NCI-H2227 (cell line): ENCODE measurements around the gene GRIK2.
A peak's percentile ranks its signal among the peaks of the same experiment; 100 is the strongest.

ENCODE experiments used
- DNase-seq: peaks from one replicate; lab custom pipeline; 2025; ENCODE audit not compliant: unreplicated experiment; lab: John Stamatoyannopoulos, UW

Gene GRIK2

DNA sequence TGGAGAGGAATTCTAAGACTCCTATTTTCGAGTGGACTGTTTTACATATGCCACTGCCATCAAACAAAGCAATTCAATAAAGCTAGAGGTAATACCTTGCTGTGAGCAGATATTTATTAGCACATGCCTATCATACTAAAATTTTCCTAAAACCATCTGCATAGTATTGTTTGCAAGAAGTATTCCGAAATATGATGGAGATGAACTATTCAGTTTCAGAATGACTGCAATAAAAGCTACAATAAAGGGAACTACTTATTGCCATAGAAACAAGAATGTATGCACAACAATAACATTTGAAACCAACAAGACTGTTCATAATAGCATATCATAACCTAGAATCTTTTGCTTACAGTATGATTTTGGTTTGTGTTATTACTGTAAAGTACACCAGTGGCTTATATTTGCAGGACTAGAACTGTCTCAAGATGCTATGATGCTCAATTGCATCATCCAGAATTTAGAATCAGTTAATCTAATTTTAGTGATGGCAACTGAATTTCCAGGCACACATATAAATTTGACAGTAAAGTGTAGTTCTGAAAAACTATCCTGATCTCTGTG, 144.3 kb downstream of the GRIK2 start:
- DNase-seq: no peak

DNA sequence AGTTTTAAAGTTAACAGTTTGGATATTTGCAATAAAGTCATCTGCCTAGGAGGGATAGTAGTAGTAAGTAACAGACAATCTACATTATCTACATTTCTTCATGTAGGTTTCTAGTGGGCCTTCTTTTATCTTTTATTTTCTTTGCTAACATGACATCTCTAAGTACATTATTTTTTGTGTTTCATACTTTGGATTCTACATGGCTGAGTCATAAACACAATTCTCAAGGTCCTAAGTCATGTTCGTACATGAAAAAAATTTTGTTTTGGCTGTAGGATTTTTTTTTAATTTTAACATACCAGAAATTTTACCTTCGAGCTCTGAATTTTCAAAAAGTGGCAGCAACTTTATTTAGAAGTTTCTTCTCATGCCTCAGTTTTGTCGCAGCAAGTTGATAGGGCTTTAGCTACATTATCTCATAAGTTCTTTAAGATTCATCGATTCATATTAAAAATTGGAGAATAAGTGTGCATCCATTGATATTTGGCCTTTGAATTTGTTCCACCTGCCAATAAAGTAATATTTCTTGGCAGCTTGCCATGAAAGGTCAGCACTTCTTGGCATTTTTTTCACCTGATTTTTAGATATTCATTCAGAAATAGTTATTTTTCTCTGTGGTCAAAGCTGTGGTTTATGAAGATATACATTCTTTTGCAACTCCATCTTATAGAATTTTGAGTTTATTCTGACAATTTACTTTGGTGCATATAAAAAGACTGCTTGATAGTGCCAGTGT, 146.2 kb downstream of the GRIK2 start:
- DNase-seq: no peak

DNA sequence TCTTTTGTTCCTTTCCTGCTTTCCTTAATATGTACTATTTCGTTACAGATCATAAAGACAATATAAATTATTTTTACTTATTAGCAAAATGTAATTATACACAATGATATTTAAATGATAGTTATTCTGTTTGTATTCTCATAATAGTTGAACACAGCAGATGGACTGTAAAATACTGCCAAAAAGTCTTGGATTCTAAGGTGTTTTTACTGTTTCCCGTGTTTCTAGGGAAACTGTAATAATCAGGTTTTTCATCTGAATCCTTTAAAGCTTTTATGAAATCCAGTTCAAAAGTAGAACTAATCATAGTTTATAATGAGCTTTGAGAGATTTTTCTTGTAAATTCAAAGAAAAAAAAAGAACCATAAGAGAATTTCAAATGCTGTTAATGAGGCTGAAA, 148.4 kb downstream of the GRIK2 start:
- DNase-seq: no peak

GRCh38 chr6:101543796-101544195, 150.3 kb downstream of the GRIK2 start:
- peak; percentile 63 for DNase-seq

GRCh38 chr6:101544286-101544685, 150.8 kb downstream of the GRIK2 start:
- no peak for DNase-seq

DNA sequence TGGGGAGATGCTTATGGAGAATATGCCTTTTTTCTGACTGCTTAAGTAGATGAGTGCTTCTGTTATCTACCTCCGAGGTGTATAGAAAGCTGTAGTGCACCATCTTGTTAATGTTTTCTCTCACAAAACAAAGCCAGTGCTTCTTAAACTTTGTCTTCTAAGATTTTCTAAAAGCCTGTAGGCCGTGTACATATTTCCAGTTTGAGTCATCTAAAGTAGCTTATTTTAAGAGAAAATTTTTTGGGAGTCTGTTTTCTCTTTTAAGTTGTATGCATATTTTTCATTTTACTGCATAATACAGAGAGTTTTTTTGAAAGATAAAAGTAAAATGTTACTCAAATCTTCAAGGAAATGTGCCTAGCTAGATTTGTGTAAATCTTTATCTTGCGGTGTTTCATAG, 151.7 kb downstream of the GRIK2 start:
- DNase-seq: no peak

- no peak for DNase-seq
These were observed 156.9 kb downstream of the GRIK2 start for GRCh38 chr6:101550451-101550850.

DNA sequence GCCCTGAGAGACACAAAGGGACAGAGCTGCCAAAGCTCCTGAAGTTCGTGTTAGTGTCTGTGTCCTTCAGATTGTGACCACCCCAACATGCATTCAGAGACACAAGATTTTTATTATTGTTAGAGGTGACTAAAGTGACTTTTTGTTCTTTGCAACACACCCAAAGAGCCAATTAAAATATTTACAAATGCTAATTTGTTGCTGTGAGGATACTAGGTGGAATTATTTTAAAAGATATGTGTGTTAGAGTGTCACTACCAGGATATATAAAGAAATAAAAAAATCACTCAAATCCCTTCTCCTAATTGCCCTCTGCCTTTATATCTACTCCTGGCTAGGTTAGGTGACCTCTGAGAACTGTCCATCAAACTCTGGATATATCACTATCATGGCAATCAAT, 160.7 kb downstream of the GRIK2 start:
- no peak for DNase-seq

DNA sequence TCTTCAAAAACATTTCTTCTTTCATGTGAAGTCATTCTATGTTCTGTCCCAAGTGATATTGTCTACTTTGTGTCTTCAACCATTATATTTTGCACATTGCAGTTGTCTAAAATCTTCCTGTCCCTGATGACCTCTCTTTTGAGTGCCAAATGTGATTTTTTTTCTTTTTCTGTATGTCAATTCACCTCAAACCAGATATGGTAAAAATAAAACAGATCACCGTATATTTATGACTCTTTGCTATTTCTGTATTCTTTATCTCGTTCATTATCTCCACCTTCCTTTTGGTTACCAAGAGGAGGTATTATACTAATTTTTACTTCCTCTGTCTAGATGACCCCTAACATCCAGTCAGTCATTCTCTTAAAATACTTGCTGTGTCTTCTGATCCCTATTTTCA, 165.2 kb downstream of the GRIK2 start:
- no peak for DNase-seq

DNA sequence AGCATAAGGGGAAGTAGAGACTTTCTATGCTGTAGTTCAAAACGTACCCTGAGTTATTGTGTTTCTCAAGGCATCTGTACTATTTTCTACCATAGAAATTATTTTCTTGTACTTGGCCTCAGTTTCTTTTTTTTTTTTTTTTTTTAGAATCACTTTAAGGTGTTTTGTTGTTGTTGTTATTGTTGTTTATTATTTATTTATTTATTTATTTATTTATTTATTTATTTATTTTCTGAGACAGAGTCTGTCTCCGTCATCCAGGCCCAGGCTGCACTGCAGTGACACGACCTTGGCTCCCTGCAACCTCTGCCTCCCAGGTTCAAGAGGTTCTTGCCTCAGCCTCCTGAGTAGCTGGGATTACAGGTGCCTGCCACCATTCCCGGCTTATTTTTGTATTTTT, 179.1 kb downstream of the GRIK2 start:
- no peak for DNase-seq

- no peak for DNase-seq
These were observed 183.6 kb downstream of the GRIK2 start for GRCh38 chr6:101577091-101577490.

GRCh38 chr6:101578306-101578705, 184.8 kb downstream of the GRIK2 start:
- no peak for DNase-seq

DNA sequence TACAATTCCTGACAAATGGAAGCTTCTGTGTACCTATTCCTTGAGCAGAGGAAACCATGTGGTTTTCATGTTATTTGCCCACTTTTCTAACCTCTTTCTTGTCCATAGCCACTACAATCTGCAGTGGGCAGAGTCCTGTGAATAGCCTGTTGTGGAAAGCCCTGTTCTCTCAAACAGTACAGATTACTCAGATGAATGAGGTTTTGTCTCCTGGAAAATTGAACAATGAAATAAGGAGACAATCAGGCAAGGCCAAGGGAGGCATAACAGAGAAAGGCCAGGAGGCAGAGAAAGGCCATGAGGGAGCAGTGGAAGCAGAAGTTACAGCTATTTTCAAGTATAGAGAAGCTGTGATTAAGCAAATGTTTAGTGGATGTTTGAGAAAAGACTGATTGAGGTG, 189.3 kb downstream of the GRIK2 start:
- no peak for DNase-seq

DNA sequence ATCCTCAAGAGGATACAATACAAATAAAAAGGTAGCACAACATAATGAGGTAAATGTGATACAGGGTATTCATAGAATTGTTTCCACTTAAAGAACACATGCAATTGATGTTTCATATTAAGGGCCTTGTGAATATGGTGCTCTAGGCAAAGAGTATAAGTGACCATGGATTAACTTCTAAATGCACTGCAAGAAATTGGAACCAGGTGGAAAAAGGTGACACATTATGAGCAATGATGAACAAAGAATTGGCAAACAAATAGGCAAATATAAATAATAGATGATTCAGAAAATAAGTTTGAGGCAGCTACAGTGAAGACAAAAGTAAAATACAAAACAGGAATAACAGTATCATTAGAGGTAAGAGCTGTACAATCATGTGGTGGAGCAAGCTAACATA, 192.0 kb downstream of the GRIK2 start:
- no peak for DNase-seq

DNA sequence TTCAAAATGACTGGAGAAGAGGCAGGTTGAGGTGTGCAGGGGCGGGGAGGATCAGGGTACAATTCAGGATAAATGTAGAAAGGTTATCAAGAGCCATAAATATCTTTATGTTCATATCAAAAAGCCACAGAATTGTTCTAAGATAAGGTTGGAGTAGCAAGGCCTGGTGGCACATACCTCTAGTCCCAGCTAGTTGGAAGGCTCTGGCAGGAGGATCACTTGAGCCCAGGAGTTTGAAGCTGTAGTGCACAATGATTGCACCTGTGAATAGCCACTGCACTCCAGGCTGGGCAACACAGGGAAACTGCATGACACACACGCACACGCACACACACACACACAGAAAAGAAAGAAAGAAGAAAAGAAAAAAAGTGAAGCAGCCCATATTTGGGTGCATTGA, 194.8 kb downstream of the GRIK2 start:
- no peak for DNase-seq

- no peak for DNase-seq
These were observed 201.8 kb downstream of the GRIK2 start for GRCh38 chr6:101595276-101595675.

GRCh38 chr6:101597693-101598092, 204.2 kb downstream of the GRIK2 start:
- no peak for DNase-seq

GRCh38 chr6:101605426-101605825, 211.9 kb downstream of the GRIK2 start:
- no peak for DNase-seq

GRCh38 chr6:101605874-101606273, 212.4 kb downstream of the GRIK2 start:
- DNase-seq: no peak

GRCh38 chr6:101607111-101607690, 213.7 kb downstream of the GRIK2 start:
- DNase-seq: no peak

GRCh38 chr6:101608703-101609102, 215.2 kb downstream of the GRIK2 start:
- no peak for DNase-seq

DNA sequence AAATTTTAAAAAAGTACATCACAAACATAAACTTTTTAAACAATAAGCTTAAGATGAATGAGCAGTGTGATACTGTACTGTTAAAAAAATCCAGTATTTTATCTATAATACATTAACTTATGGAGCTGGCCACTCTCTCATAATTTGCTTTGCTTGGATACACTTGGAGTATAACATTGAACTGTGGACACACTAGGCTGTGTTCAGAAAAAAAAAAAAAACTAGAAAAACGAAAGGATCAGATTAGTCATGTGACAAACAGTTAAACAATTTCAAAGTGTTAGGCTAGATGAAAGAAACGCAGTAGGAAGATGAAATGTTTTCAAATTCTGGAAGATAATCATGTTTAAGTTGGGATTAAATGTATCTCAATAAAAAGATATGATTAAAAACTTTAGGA, 220.0 kb downstream of the GRIK2 start:
- DNase-seq: no peak

GRCh38 chr6:101614774-101615173, 221.3 kb downstream of the GRIK2 start:
- peak; percentile 1 for DNase-seq
